ENCODE measurements around the gene PLK1.
"Not testable (repeated sequence)": the region's sequence is repeated elsewhere in the genome, so short reads cannot be mapped to it uniquely, and the experiment has no call there.

The PLK1 gene

GRCh38 chr16:23711785-23712184 lies 33.1 kb downstream of the PLK1 start (continued):
- TF ChIP-seq CREB5 (CRISPR knock-in tag; IDR thresholded peaks at IDR 0.05; ENCODE audit: low read depth), result no peak

DNA sequence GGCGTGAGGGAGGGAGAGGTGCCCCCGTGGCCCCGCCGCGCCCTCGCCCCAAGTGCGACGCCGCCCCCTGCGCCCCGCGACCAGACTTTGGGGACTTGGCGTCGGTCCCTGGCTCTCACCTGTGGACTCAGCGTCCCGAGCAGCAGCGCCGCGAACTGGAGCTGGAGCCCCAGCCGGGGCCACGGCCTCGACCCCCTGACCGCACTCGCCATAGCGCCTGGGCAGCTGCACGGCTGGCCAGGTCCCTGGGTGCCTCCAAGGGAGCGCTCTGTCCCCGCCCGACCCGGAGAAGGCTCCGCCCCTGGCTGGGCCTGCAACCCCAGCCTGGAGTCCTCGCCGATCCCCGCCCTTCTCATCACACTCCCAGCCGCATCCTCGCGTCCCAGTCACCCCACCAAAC lies 34.3 kb downstream of the PLK1 start, which contains the start of gene ERN2:
Gene ERN2, minus strand, starts transcription at position 247 of the 400 bp plus-strand sequence. Its CDS starts 35 bp downstream, at position 212.
- no peak for ATAC-seq
- TF ChIP-seq ZFP30 (CRISPR knock-in tag; IDR thresholded peaks at IDR 0.05) (no peak), ZNF8 (CRISPR knock-in tag; IDR thresholded peaks at IDR 0.05) (no peak)

DNA sequence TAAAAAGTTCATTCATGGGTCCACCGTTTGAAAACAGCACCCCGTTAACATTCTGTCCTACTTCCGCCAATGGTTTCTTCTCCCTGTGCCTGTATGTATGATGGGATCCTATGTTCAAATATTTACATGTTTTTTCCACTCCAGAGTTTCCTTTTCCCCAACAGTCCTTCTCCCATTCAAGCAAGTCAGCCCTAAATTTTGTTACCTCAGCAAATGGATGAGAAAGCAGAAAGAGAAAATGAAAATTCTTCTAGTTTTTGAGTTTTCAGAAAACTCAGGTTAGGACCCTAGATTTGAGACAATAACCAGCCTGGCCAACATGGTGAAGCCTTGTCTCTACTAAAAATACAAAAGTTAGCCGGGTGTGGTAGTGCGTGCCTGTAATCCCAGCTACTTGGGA lies 37.8 kb downstream of the PLK1 start:
- TF ChIP-seq CSRNP3 (CRISPR knock-in tag; IDR thresholded peaks at IDR 0.05), result no peak
- TF ChIP-seq CREB5 (CRISPR knock-in tag; IDR thresholded peaks at IDR 0.05; ENCODE audit: low read depth), result no peak
- no peak for TF ChIP-seq ZNF565 (CRISPR knock-in tag; conservative IDR thresholded peaks at IDR 0.05; ENCODE audit: low read depth)
- TF ChIP-seq ZNF8 (CRISPR knock-in tag; IDR thresholded peaks at IDR 0.05), result no peak
- TF ChIP-seq ARNTL (CRISPR knock-in tag; IDR thresholded peaks at IDR 0.05; ENCODE audit: borderline replicate concordance, low read depth), result no peak
- TF ChIP-seq ISL1 (CRISPR knock-in tag; IDR thresholded peaks at IDR 0.05), result no peak

DNA sequence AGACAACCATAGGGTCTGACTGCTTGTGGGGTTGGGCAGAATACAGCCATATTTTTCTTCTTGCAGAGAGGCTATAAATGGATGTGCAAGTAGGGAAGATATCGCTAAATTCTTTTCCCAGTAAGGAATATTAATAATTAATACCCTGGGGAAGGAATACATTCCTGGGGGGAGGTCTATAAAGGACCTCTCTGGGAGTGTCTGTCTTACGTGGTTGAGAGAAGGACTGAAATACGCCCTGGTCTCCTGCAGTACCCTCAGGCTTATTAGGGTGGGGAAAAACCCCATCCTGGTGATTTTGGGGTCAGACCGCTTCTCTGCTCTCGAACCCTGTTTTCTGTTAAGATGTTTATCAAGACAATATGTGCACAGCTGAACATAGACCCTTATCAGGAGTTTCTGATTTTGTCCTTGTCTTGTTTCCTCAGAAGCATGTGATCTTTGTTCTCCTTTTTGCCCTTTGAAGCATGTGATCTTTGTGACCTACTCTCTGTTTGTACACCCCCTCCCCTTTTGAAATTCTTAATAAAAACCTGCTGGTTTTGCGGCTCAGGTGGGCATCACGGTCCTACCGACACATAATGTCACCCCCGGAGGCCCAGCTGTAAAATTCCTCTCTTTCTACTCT lies 44.0 kb downstream of the PLK1 start:
- ATAC-seq, result not testable (repeated sequence)

More for the DNA sequence above, 37.8 kb downstream of the PLK1 start:
- no peak for ATAC-seq

GRCh38 chr16:23724096-23724784 lies 45.6 kb downstream of the PLK1 start:
- TF ChIP-seq SNAI2 (CRISPR knock-in tag; IDR thresholded peaks at IDR 0.05) (no peak), CSRNP3 (CRISPR knock-in tag; IDR thresholded peaks at IDR 0.05) (no peak), TCF4 (CRISPR knock-in tag; IDR thresholded peaks at IDR 0.05; ENCODE audit: borderline replicate concordance) (no peak), ZFP30 (CRISPR knock-in tag; IDR thresholded peaks at IDR 0.05) (no peak), CSDC2 (CRISPR knock-in tag; IDR thresholded peaks at IDR 0.05) (no peak), GLIS3 (CRISPR knock-in tag; IDR thresholded peaks at IDR 0.05) (no peak), OSR1 (CRISPR knock-in tag; IDR thresholded peaks at IDR 0.05) (no peak), ZNF565 (CRISPR knock-in tag; conservative IDR thresholded peaks at IDR 0.05; ENCODE audit: low read depth) (no peak), ISL1 (CRISPR knock-in tag; IDR thresholded peaks at IDR 0.05) (no peak), ZFP3 (CRISPR knock-in tag; IDR thresholded peaks at IDR 0.05) (no peak), BACH2 (CRISPR knock-in tag; IDR thresholded peaks at IDR 0.05; ENCODE audit: borderline replicate concordance) (no peak), ZNF8 (CRISPR knock-in tag; IDR thresholded peaks at IDR 0.05) (no peak), CREB5 (CRISPR knock-in tag; IDR thresholded peaks at IDR 0.05; ENCODE audit: low read depth) (no peak), PPARA (CRISPR knock-in tag; IDR thresholded peaks at IDR 0.05; ENCODE audit: borderline replicate concordance) (no peak), TOX (CRISPR knock-in tag; IDR thresholded peaks at IDR 0.05; ENCODE audit: borderline replicate concordance) (no peak), ARNTL (CRISPR knock-in tag; IDR thresholded peaks at IDR 0.05; ENCODE audit: borderline replicate concordance, low read depth) (no peak)
- TF ChIP-seq, protein P1, sequence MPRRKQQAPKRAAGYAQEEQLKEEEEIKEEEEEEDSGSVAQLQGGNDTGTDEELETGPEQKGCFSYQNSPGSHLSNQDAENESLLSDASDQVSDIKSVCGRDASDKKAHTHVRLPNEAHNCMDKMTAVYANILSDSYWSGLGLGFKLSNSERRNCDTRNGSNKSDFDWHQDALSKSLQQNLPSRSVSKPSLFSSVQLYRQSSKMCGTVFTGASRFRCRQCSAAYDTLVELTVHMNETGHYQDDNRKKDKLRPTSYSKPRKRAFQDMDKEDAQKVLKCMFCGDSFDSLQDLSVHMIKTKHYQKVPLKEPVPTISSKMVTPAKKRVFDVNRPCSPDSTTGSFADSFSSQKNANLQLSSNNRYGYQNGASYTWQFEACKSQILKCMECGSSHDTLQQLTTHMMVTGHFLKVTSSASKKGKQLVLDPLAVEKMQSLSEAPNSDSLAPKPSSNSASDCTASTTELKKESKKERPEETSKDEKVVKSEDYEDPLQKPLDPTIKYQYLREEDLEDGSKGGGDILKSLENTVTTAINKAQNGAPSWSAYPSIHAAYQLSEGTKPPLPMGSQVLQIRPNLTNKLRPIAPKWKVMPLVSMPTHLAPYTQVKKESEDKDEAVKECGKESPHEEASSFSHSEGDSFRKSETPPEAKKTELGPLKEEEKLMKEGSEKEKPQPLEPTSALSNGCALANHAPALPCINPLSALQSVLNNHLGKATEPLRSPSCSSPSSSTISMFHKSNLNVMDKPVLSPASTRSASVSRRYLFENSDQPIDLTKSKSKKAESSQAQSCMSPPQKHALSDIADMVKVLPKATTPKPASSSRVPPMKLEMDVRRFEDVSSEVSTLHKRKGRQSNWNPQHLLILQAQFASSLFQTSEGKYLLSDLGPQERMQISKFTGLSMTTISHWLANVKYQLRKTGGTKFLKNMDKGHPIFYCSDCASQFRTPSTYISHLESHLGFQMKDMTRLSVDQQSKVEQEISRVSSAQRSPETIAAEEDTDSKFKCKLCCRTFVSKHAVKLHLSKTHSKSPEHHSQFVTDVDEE (CRISPR knock-in tag; IDR thresholded peaks at IDR 0.05), result no peak
- TF ChIP-seq, protein P2, sequence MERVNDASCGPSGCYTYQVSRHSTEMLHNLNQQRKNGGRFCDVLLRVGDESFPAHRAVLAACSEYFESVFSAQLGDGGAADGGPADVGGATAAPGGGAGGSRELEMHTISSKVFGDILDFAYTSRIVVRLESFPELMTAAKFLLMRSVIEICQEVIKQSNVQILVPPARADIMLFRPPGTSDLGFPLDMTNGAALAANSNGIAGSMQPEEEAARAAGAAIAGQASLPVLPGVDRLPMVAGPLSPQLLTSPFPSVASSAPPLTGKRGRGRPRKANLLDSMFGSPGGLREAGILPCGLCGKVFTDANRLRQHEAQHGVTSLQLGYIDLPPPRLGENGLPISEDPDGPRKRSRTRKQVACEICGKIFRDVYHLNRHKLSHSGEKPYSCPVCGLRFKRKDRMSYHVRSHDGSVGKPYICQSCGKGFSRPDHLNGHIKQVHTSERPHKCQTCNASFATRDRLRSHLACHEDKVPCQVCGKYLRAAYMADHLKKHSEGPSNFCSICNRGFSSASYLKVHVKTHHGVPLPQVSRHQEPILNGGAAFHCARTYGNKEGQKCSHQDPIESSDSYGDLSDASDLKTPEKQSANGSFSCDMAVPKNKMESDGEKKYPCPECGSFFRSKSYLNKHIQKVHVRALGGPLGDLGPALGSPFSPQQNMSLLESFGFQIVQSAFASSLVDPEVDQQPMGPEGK (CRISPR knock-in tag; IDR thresholded peaks at IDR 0.05; ENCODE audit: borderline replicate concordance), result no peak
- ATAC-seq, result no peak
